GM19468 (cell line): ENCODE results near the gene ANKRD10.
"Not testable (repeated sequence)": the region's sequence is repeated elsewhere in the genome, so short reads cannot be mapped to it uniquely, and the experiment has no call there.

Source experiments
- ATAC-seq: cut with Tn5 transposase; IDR thresholded peaks from one replicate; pipeline ENCODE4 v1.9.1; 2021; ENCODE audit warnings: mild to moderate bottlenecking, moderate library complexity, moderate number of reproducible peaks; ENCODE audit not compliant: unreplicated experiment; ENCODE audit errors: extremely low read depth

ANKRD10 gene

GRCh38 chr13:110869805-110870706 lies 44.8 kb downstream of the ANKRD10 start:
- ATAC-seq = no peak

GRCh38 chr13:110869231-110869804 lies 45.6 kb downstream of the ANKRD10 start:
- ATAC-seq = no peak

GRCh38 chr13:110868720-110869119 lies 46.1 kb downstream of the ANKRD10 start:
- no peak for ATAC-seq

GRCh38 chr13:110867380-110867779 lies 47.5 kb downstream of the ANKRD10 start:
- ATAC-seq = no peak

GRCh38 chr13:110866491-110867170 lies 48.2 kb downstream of the ANKRD10 start:
- no peak for ATAC-seq

GRCh38 chr13:110863685-110864084 lies 51.2 kb downstream of the ANKRD10 start:
- no peak for ATAC-seq

- no peak for ATAC-seq
Observed at GRCh38 chr13:110860983-110861382, 53.9 kb downstream of the ANKRD10 start.

GRCh38 chr13:110856942-110857835 lies 57.7 kb downstream of the ANKRD10 start:
- ATAC-seq = no peak

GRCh38 chr13:110855363-110855762 lies 59.5 kb downstream of the ANKRD10 start:
- ATAC-seq = no peak

GRCh38 chr13:110854866-110855265 lies 60.0 kb downstream of the ANKRD10 start:
- no peak for ATAC-seq

GRCh38 chr13:110853235-110853721 lies 61.6 kb downstream of the ANKRD10 start:
- ATAC-seq = no peak

GRCh38 chr13:110850840-110851239 lies 64.0 kb downstream of the ANKRD10 start:
- ATAC-seq = no peak

- ATAC-seq = no peak
Observed at GRCh38 chr13:110850006-110850405, 64.9 kb downstream of the ANKRD10 start.

GRCh38 chr13:110845520-110845919 lies 69.3 kb downstream of the ANKRD10 start:
- ATAC-seq = no peak

GRCh38 chr13:110841846-110842245 lies 73.0 kb downstream of the ANKRD10 start:
- no peak for ATAC-seq

GRCh38 chr13:110841406-110841805 lies 73.5 kb downstream of the ANKRD10 start:
- ATAC-seq = no peak

GRCh38 chr13:110838867-110839538 lies 75.9 kb downstream of the ANKRD10 start:
- ATAC-seq = no peak

GRCh38 chr13:110838116-110838515 lies 76.8 kb downstream of the ANKRD10 start:
- ATAC-seq = no peak

GRCh38 chr13:110837397-110838061 lies 77.3 kb downstream of the ANKRD10 start:
- not testable (repeated sequence) for ATAC-seq
